Glomerular endothelial cell (primary cell): ENCODE measurements around the gene GLOD5. TPM values are rescaled to one million over a fixed set of nuclear protein-coding genes. Genes with fewer than 3 reads are reported as not detected.

Source experiments
- DNase-seq: peaks from one replicate; pipeline ENCODE4 v3.0.0-alpha.2; 2011; ENCODE audit warnings: low read depth, low spot score; ENCODE audit errors: extremely low read depth
- total RNA-seq: library from RNA; depleted of rRNA; stranded (reverse); fragments of >200 nt; gene quantifications from 2 replicates; pipeline ENCODE4 v1.2.3, GENCODE V29; 2015

Gene GLOD5
- not detected in 2 replicates for total RNA-seq

DNA sequence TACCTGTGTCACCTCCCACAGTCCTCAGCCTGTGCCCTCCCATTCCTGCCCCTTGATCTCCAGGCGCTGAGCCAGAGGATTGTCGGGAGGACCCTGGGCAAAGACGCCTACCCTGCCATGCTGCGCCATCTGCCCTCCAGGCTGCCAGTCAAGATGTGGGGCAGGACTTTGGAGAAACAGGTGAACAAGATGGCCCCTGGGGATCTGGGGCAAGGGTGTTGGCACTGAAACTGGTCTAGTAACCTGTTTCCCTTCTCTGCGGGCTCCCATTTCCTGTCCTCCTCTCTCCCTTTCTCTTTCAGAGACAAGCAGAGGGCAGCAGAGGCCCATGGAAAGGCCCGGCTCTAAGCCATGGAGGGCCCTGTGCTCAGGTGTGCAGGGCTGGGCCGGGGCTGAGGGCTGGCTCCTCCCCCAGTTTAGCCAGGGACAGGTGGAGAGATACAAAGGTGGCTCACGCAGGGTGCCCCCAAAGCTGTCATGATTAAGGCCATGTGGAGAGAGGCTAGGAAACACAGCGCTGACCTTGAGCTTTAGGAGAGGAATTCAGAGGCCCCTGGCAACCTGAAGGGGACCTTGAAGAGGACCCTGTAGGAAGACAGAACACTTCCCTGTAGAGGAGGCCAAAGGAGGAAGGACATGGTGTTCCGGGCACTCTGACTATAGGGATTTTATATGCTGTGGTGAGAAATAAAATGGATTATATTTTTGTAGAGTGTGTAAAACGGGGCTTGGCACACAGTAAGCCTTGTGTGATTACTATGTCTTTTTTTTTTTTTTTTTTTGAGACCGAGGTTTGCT is at the start of gene GLOD5:
TSS of gene GLOD5 (plus strand) at position 74 of the 798 bp plus-strand sequence. CDS start at position 118, 44 bp downstream.
- no peak for DNase-seq

DNA sequence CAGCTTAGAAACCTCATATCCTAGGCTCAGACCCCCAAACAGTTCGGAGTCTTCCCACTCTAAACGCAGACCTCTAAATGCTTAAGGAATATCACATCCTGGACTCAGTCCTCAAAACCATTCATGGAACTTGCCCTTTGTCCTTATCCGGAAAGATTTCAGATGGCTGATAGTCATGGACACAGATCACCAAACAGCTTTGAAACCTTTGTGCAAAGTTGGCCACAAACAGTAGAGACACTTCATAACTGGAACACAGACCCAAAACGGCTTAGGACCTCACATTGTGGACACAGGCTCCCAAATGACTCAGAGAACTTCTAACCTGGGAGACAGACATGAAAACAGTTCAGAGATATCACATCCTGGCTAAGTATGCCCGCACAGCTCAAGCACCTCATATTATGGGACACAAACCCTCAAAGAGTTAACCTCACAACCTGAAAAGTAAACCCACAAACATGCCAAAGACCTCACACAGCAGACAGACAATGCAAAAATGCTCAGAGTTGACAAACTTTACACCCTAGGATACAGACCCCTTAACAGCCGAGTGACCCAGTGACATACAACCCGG is 49.5 kb upstream of the GLOD5 start:
- DNase-seq: no peak

DNA sequence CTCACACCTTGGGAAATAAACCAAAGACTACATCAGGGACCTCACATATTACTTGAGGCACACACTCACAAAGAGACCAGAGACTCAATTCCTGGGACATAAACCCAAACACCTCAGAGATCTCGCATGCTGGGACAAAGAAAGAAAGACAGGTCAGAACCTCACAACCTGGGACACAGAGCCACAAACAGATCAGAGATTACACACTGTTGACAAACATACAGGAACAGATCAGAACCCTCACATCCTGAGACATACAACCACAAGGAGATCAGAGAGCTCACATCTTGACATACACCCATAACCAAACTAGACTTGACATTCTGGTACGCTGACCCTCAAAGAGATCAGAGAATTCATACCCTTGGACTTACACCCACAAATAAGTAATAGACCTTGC is 47.7 kb upstream of the GLOD5 start:
- no peak for DNase-seq

DNA sequence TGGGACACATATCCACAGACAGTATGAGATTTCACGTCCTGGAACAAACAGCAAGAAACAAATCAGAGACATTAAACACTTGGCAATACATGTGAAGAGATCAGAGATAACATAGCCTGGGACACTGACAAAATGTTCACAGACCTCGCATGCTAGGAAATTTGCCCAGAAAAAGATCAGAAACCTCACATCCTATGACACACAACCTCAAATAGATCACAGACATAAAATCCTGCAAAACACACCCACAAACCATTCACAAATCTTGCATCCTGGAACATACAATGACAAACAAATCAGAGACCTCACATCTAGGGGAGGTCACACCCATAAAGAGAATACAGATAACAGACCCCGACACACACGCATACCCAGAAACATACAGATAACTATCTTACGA is 47.0 kb upstream of the GLOD5 start:
- DNase-seq: no peak

DNA sequence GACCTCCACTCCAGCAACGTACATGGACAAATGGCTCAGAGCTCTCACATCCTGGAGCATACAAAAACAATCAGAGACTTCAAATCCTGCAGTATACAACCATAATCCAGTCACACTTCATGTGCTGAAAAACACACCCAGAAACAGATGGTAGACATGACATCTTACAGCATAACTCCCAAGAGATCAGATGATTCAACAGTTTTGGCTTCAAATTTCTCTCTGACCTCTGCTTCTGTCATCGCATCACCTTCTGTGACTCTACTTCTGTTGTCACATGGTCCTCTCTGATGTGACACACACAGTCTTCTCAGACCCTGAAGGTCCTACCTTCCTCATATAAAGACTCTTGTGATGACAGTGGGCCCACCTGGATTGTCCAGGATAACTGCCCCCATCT is 46.5 kb upstream of the GLOD5 start:
- no peak for DNase-seq

DNA sequence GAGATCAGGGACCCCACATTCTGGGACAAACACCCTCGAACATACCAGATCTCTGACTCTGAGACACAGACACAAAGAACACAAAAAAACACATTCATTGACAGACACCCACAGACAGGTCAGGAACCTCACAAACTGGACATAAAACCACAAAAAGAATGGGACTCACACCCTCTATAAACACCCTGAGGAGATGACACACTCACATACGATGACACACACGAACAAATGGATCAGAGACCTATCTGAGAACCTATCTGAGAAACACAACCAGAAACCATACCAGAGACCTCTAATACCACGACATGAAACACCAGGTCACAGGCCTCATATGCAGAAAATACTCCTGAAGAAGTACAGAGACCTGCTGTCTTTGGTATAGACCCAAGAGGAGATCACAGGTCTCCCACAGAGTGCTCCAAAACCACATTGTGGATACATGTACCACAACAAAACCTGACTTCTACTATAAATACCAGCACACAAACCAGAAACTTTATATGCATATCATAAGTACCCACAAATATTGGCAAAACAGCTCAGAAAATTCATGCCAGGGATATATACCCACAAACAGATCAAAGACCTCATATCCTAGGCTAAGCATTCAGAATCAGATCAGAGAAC is 45.6 kb upstream of the GLOD5 start:
- no peak for DNase-seq

DNA sequence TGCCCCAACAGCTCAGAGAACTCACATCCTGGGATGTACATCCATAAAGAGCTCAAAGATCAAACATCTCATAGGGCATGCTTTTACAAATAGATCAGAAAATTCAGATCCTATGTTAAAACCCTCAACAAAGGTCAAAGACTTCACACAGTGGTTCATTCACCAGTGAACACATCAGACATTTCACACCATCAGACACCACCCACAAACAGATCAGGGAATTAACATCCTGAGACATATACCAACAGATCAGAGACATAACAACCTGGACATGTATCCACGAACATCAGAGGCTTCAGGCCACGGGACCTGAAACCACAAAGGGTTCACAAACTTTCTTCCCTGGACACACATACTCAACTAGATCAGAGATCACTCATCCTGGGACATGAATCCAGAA is 41.6 kb upstream of the GLOD5 start:
- no peak for DNase-seq

DNA sequence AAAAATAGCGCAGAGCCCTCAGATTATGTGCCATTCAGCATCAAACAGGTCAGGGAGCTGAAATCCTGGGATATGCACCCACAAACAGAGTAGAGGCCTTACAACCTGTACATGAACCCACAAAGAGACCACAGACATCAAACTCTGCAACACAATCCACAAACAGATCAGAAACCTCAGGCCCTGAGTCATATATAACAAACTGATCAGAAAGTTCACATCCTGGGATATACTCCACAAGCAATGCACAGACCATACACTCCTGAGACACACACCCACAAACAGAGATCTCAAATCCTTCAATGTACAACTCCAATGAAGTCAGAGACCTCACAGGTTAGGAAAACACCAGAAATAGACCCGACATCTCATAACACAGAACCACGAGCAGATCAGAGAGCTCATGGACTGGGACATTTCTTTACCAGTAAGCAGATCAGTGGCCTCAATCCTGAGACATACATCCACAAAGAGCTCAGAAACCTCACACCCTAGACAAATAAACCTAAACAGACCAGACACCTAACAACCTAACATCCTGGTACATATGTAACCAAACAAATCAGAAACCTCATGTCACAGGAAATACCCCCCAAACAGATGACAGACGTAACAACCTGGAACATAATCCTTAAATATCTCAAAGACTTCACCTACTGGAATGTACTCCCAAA is 40.8 kb upstream of the GLOD5 start:
- no peak for DNase-seq

DNA sequence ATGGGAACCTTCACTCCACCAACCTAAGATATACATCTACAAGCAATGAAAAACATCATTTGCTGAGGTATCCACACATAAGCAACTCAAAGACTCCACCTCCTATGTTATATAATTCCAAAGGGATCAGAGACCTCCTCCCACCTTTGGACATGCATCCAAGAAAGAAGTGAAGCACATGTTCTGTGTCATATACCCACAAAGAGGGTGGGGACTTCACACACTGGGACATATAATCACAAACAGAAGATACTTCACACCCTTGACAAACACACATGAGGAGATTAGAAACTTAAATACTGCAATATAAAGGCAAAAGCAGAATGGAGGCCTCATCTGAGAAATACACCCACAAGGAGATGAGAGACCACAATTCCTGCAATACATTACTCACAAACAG is 39.6 kb upstream of the GLOD5 start:
- DNase-seq: no peak

DNA sequence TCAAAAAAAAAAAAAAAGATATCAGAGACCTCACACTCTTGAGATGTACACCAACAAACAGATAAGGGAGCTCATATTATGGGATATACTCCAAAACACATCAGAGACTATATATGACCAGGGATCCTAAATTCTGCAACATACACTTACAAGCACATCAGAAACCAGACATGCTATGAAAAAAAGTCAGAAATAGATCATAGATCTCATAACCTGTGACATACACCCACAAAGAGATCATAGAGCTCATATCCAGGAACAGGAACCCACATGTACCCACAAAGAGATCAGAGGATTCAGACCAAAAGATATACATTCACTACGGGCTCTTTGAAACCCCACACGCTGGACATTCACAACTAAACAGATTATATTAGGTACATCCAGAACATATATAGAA is 35.0 kb upstream of the GLOD5 start:
- no peak for DNase-seq

DNA sequence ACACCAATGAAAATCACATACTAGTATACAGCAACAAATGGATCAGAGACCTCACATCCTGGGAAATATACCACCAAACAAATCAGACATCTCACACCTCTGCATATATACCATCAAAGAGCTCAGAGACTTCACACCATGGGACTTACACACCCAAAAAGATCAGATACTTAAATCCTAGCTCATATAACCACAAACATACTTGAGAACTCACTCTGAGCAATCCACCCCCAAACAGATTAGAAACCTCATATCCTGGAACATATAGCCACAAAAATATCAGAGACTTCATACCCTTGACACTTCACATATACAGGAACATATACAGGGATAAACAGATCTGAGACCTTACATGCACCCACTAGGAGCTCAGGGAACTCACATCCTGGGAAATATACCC is 32.9 kb upstream of the GLOD5 start:
- DNase-seq: no peak

DNA sequence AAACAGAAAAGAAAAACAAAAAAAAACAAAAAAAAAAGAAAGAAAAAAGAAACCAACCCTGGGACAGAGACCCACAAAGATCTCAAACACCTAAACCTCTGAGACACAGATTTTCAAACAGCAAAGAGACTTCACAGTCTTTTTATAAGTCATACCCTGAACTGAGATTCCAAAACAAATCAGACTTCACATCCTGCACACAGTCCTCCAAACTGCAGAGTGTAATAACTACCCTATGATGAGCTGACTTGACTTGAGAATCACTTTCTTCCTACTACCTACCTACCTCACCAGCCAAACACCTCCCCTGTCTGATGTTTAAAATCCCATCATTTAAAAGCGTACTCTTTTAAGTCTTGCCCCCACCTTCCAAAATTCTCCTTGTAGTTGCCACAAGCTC is 25.2 kb upstream of the GLOD5 start:
- DNase-seq: no peak

DNA sequence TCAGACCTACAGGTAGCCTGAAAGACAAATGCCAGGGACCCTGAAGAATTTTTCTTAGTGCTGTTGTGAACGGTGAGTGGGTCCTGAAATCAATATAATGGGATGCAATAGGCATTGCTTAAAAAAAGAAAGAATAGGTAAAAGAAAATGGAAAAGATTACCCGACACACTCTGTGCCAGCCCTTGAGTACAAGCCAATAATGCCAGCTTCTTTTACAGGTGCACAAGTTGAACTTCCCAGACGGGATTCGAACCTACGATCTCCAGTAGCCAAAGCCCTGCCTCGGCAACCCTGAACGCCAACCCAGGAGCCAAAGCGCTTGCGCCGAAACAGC is 24.7 kb upstream of the GLOD5 start:
- no peak for DNase-seq

DNA sequence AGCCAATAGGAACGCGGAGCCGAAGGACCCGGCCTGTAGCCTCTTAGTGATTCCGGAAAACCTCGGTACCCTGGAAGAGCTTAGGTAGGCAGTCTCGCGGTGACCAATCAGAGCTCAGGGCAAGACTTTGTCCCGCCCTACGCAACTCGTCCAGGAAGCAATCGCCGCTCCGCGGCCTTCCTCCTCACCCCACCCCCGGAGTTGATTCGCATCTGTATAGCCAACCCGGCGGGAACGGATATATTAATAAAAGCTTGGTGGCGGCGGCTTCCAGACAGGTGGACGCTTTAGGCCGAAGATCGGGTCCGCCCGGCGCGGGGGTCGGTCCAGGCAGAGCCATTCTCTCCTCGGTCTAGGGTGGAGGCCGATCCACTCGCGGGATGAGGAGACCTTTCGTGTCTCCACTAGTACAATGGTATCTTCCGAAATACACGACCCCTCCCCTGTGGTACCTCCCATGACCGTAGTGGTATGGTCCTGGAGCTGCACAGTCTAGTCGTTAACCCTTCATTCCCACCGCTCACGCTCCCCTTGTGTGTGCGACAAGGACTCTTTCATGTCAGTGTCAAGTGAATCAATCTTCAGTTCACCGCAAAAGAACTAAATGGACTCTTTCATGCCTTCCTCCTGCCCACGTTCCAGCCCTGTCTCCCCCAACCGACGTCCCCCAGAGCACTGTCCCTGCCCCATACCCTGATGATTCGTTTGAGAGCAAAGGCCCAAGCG is 24.2 kb upstream of the GLOD5 start:
- DNase-seq: peak; percentile 87

DNA sequence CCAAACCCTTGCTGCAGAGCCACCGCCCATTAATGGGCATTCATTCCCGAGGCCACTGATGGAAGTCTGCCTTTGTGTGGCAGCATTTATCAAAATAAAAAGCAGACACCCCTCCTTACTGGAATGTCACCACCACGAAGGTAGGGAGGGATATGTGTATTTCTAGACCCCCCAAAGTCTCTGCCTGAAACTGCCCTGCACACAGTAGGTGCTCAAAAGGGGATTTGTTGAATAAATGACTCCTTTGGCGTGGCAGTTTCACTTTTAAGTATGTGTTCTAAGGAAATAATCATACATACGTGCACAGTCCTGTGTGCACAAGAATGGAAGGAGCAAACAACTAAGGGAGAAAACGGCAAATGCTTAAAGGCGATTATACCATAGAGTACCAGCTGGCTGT is 23.6 kb upstream of the GLOD5 start:
- no peak for DNase-seq

DNA sequence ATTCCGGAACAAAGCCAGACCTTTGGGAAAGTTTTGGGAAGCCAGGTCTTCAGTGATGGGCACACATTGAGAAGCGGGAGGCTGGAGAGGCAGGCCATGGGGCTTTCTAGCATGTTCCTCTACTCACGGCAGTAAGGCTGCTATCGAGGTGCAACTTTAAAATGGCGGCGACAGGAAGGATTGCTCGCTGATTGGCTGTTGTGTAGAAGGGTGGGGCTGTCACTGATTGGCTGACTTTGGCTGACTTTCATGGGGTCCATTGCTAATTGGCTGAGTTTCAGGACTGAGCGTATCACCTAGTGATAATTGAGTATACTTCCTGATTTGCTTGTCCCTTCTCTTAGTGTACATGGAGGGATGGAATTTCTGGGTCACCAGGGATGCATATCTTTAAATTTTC is 19.7 kb upstream of the GLOD5 start:
- DNase-seq: no peak

DNA sequence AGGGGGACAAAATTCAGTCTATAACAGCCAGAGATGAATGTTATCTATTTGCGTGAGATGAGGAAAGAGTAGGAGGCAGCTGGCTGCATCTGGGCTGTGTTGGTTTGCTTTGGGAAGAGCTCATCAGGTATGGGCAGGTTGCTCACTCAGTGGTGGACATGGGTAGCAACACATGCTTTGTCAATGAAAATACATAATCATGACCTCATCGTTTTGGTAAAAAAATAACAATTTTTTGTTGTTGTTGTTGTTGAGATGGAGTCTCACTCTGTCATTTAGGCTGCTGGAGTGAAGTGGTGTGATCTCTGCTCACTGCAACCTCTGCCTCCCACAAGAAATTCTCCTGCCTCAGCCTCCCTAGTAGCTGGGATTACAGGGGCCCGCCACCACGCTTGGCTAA is 16.3 kb upstream of the GLOD5 start:
- DNase-seq: no peak

DNA sequence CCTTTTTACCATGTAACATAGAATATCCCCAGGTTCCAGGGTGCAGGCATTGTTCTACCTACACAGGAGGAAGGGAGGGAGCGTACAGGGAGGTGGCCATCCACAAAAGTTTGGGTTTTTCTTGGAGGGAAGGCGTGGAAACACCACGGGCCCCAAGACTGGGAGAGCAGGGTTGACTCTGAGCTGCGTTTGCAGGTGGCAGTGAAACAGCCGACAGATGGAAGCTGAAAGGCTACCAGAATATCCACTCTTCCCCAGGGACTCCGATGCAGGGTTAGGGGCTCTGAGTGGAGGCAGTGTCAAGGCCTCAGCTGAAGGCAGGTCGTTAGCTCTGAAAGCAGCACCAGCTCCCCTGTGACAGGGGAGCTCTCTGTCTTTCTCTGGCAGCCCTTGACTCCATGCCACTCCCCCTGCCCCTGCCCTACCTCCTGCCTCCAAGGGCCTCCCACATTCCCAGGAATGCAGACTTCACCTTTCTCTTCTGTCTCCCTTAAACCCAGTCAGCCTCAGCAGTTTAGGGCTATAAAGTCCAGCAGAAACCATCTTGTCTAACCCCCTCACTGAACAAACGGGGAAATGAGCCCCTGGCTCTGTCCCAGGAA is 14.0 kb upstream of the GLOD5 start:
- no peak for DNase-seq

DNA sequence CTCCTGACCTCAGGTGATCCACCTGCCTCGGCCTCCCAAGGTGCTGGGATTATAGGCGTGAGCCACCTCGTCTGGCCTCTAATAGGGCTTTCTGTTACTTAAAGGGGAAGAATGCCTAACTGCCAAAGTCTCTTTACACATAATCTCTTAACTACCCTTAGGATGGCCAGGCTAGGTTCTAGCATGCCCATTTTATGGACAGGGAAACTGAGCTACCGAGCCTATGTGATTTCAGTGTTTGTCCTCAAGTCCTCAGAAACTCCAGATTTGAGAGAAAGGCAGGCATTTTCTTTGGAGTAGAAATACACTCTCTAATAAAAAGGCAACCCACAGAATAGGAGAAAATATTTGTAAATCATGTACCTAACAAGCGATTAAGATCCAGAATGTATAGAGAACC is 12.4 kb upstream of the GLOD5 start:
- no peak for DNase-seq

DNA sequence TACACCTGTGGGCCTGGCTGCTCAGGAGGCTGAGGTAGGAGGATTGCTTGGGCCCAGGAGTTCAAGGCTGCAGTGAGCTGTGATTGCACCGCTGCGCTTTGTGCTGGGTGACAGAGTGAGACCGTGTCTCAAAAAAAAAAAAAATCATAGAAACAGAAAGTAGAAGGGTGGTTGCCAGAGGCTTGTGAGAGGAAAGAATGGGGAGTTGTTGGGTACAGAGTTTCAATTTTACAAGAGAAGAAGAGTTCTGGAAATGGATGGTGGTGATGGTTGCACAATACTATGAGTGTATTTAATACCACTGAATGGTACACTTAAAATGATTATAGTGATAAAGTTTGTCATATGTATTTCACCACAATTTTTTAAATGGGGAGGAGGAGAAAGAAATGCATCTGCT is 10.2 kb upstream of the GLOD5 start:
- no peak for DNase-seq

DNA sequence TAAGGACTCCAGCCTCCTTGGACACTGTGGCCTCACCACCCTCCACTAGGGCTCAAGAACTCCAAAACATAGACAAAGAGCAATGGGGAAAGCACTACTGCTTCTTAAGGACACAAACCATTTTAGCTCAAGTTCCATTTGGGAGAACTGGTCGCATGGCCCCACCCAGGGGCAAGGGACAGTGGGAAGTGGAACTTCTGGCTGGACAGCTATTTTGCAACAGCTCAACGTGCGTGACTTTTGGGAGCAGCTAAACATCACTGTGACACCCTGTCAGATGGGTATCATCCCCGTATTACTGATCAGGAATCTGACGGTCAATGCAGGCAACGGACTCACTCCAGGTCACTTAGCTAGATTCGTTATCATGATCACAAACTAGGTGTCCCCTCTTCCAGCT is 9.0 kb upstream of the GLOD5 start:
- no peak for DNase-seq
